NCI-H1048 (cell line): ENCODE data around the gene FNDC10.
A peak's percentile ranks its signal among the peaks of the same experiment; 100 is the strongest.

Experiments used
- DNase-seq: peaks from one replicate; lab custom pipeline; 2025; lab: John Stamatoyannopoulos, UW

Gene FNDC10

GRCh38 chr1:1616045-1616790 is 16.3 kb upstream of the FNDC10 start:
- DNase-seq, result no peak

DNA sequence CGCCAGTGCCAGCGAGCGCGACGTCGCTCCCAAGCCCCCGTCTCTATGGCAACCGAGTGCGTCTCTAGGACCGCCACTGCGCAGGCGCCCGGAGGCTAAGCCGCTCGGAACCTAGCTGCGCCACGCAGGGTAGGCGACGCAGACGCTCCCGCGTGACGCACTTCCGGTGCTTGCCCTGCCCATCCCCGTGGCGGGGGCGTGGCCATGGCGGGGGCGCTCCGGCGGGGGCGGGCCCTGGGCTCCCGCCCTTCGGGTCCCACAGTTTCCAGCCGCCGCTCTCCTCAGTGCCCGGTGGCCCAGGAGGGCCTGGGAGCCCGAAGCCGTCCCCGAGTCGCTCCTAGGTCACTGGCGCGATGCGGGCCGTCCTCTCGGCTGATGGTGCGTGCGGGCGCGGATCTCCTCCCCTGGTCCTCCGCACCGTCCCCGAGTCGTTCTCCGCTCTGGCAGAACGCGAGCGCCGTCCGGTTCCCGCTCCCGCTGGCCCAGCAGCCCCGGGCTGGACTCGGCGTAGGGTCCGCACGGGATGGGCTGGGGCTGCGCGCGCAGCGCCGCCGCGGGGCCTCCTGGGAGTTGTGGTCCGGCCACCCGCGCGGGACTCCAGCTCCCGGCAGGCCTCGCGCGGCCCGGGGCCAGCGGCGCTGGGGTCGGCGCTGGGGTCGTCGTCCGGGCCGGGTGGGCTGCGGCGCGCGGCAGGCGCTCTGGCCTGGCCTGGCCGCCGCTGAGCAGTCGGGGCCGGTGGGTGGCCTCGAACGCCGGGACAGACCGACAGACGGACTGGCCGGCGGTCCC is 15.5 kb upstream of the FNDC10 start, which contains the start of gene MIB2:
MIB2 (plus strand) TSS at position 245 of the 789 bp plus-strand sequence. CDS start 7,953 bp downstream, outside the sequence.
- DNase-seq, result peak; percentile 96

DNA sequence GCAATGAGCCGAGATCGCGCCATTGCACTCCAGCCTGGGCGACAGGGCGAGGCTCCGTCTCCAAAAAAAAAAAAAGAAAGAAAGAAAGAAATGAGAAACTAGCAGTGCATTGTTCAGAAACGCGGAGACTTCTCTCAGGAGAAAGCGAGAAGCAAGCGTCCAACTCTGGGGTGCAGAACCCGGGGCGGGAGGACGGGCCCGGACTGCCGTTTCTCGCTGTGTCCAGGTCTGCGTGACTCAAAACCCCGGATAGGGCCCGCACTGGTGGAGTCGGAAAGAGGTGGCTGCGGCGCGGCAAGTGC is 15.0 kb upstream of the FNDC10 start:
- DNase-seq, result no peak

GRCh38 chr1:1614204-1614953 is 14.4 kb upstream of the FNDC10 start:
- DNase-seq, result no peak

DNA sequence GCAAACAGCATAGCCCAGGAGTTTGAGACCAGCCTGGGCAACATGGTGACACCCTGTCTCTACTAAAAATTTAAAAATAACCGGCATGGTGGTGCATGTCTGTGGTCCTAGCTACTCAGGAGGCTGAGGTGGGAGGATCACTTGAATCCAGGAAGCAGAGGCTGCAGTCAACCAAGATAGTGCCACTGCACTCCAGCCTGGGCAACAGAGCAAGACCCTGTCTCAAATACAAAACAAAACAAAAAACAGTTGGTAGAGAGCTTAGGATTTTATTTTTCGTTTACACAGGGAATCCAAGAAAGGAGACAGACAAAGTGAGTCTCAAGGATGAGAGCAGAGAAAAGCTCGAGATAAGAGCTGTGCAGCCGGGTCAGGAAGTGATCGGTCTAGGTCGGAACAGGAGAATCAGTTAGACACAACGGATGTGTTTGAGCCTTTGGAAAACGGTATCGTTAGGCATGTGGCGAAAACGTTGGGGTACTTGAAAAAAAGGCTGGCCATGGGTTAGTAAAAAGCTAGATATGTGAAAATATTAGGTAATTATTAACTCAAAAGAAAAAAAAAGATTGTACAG is 13.7 kb upstream of the FNDC10 start:
- DNase-seq, result no peak

GRCh38 chr1:1612104-1612400 is 12.1 kb upstream of the FNDC10 start:
- no peak for DNase-seq

GRCh38 chr1:1610796-1611195 is 10.9 kb upstream of the FNDC10 start:
- no peak for DNase-seq

DNA sequence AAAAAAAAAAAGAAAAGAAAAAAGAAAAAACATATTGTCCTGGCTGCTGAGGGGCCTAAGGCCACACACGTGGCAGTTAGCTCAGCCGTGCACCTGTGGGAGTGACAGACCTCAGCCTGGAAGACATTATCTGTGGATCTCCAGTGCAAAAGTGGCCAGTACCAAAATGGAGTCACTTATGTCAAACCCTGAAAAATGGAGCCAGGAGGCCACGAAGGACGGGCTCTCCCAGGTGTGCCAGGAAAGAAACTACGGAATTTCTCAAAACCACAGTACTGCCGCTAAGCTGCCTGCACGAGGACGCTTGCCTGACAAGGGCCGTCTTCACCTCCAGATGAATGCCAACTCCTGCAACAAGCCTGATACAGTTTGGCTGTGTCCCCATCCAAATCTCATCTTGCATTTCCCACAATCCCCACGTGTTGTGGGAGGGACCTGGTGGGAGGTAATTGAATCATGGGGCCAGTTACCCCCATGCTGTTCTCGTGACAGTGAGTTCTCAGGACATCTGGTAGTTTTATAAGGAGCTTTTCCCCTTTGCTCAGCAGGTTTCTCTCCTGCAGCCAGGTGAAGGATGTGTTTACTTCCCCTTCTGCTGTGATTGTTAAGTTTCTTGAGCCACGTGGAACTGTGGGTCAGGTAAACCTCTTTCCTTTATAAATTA is 10.0 kb upstream of the FNDC10 start:
- DNase-seq, result no peak

DNA sequence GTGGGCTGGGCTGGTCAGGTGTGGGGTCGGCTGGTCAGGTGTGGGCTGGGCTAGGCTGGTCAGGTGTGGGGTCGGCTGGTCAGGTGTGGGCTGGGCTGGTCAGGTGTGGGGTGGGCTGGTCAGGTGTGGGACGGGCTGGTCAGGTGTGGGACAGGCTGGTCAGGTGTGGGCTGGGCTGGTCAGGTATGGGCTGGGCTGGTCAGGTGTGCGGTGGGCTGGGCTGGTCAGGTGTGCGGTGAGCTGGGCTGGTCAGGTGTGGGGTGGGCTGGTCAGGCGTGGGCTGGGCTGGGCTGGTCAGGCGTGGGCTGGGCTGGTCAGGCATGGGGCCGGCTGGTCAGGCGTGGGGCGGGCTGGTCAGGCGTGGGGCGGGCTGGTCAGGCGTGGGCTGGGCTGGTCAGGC is 6.3 kb upstream of the FNDC10 start:
- DNase-seq, result no peak

- no peak for DNase-seq
Measured at GRCh38 chr1:1605724-1606123, 5.8 kb upstream of the FNDC10 start.

DNA sequence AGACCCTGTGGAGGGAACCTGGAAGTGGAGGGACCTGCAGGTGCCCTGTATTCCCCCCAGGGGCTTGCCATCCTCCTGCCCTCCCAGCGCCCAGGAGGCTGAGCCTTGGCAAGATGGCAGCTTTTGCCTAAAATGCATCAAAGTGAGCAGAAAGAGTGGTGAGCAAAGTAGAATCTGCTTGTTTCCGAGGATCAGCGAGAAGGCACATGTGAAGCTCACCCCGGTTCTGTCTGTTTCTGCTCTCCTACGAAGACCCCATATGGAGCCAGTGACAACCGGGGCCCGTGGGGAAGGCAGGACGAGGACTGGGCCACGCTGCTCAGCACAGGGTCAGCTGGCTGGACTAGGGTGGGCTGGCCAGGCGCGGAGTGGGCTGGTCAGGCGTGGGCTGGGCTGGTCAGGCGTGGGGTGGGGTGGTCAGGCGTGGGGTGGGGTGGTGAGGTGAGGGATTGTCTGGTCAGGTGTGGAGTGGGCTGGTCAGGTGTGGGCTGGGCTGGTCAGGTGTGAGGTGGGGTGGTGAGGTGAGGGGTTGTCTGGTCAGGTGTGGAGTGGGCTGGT is 5.2 kb upstream of the FNDC10 start:
- DNase-seq, result no peak

GRCh38 chr1:1604374-1605033 is 4.6 kb upstream of the FNDC10 start:
- DNase-seq, result no peak

- DNase-seq, result no peak
Measured at GRCh38 chr1:1603671-1604373, 3.9 kb upstream of the FNDC10 start.

DNA sequence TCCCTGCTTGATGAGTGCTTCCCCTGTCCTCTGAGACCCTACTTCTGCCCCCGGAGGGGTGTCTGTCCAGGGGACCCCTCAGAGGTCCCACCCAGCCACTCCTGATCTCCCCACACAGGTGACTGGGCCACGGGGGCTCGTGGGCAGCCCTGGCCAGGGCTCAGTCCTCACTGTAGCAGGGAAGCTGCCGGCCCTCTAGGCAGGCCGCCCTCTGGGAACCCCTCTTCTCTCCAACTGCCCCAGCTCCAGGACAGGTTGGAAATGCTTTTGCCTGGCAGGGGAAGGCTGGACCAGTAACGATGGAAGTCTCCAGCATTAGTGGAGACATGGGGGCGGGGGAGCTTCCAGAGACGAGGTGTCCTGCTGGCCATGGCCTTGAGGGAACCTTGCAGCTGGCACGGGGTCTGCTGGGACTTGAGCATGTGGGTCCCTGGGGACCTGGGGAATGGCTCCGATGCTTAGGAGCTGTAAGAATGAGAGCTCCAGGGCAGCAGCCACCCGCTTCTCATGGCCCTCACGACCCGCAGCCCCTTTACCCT is 3.1 kb upstream of the FNDC10 start:
- no peak for DNase-seq

DNA sequence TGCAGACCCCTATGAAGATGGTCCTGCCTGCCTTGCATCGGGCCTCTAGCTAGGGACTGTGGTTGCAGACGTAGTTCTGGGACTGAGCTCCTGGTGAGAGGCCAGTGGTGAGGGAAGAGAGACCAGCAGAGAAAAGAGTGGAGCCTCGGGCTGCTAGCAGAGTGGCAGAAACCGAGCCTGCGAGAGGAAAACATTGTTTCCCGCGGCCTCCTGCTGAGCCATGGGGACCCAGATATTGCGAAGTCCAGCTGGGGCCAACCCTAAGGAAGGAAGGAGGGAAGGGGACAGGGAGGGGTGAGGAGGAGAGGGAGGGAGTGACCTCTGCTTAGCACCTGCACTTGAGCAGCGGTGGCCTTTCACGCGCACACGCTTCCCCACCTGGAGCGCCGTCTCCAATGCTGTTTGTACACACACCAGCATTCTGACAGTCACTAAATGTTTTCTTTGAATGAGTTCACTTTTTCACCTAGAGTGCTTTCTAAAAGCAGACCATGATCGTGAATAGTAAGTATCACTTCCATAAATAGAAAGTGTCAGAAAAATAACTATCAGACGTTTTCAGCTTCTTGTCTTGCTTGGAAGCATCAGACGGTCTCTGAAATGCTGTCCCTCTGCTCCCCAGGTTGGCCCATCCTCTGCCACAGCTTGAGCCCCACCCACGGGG is 2.5 kb upstream of the FNDC10 start:
- no peak for DNase-seq

GRCh38 chr1:1601564-1602303 is 1.8 kb upstream of the FNDC10 start:
- DNase-seq, result no peak

- DNase-seq, result no peak
Measured at GRCh38 chr1:1600861-1601563, 1.1 kb upstream of the FNDC10 start.
